GM10266 (cell line): ENCODE data around the gene BSDC1.

Experiments
- DNase-seq: peaks from one replicate; pipeline ENCODE4 v3.0.0; 2012; ENCODE audit errors: extremely low spot score
- CTCF ChIP-seq: IDR thresholded peaks from 2 replicates; pipeline ENCODE4 v1.5.1; 2012; ENCODE audit warnings: mild to moderate bottlenecking, low read depth; ENCODE audit not compliant: control insufficient read depth, insufficient read depth; ENCODE audit errors: missing control alignments

BSDC1 gene

GRCh38 chr1:32390904-32391870 is 3.1 kb downstream of the BSDC1 start:
- no peak for TF ChIP-seq CTCF

GRCh38 chr1:32388641-32389040 is 5.6 kb downstream of the BSDC1 start:
- no peak for DNase-seq
- no peak for TF ChIP-seq CTCF

More at GRCh38 chr1:32390904-32391870, 3.1 kb downstream of the BSDC1 start:
- no peak for DNase-seq

GRCh38 chr1:32386676-32387392 is 7.4 kb downstream of the BSDC1 start:
- no peak for TF ChIP-seq CTCF
- no peak for DNase-seq

- DNase-seq: no peak
- TF ChIP-seq CTCF: no peak
Observed at GRCh38 chr1:32380057-32380456, 14.2 kb downstream of the BSDC1 start.

- TF ChIP-seq CTCF: no peak
- DNase-seq: no peak
Observed at GRCh38 chr1:32377541-32378220, 16.6 kb downstream of the BSDC1 start.

- DNase-seq: no peak
Observed at GRCh38 chr1:32376199-32376598, 18.0 kb downstream of the BSDC1 start.

More at GRCh38 chr1:32376199-32376598, 18.0 kb downstream of the BSDC1 start:
- no peak for TF ChIP-seq CTCF
